ENCODE measurements around the gene BLOC1S1. TPM values are rescaled to one million over a fixed set of nuclear protein-coding genes. Genes with fewer than 3 reads are reported as not detected.
A peak's percentile ranks its signal among the peaks of the same experiment; 100 is the strongest.

BLOC1S1 gene
- total and polyA plus RNA-seq, 10 of the 15 experiments (the other 5 are each of a cell fraction or from before 2014, with no cell fraction given): 126 to 285 (median 166) TPM

GRCh38 chr12:55741931-55742680 lies 26.3 kb downstream of the BLOC1S1 start:
- Histone ChIP-seq H4K20me1 (ENCODE audit: control insufficient read depth, insufficient read depth) (no peaks in the 10 kb centered on the region), H3K27ac (ENCODE audit: control insufficient read depth, insufficient read depth) (no peak overlapping the region), H2AFZ (ENCODE audit: control insufficient read depth, low read depth, low read length) (peak overlapping the region; percentile 61), H3K36me3 (ENCODE audit: control insufficient read depth in 2 of 2, insufficient read depth in 2 of 2, low read length in 1 of 2) (no peaks in the 10 kb centered on the region), H3K79me2 (ENCODE audit: control insufficient read depth, insufficient read depth, low read length) (peaks cover 2% of the 10 kb centered on the region), H3K27me3 (replicated peaks in 1 of 2; ENCODE audit: control insufficient read depth in 2 of 2, insufficient read depth in 2 of 2, low read length in 1 of 2) (no peaks in the 10 kb centered on the region), H3K9ac (ENCODE audit: control insufficient read depth, insufficient read depth, low read length) (no peak overlapping the region; the same call in 1 of the 2 replicates), H3K4me3 (peak overlapping the region; percentile 82), H3K9me3 (replicated peaks; ENCODE audit: control insufficient read depth, insufficient read depth, low read length) (no peaks in the 10 kb centered on the region), H3K4me1 (ENCODE audit: control insufficient read depth, insufficient read depth, low read length) (peaks cover 12% of the 10 kb centered on the region), H3K4me2 (ENCODE audit: control insufficient read depth, insufficient read depth) (peak overlapping the region; percentile 78)
- no TSS peak for BruUV-seq (replicated peaks)
- 62% methylated on average over 3 of the region's 3 CpGs for WGBS (ENCODE audit: insufficient coverage, insufficient replicate concordance, low lambda C conversion rate, missing lambda C conversion rate)
- ChIA-PET POLR2A (interaction anchor here (0.6 to 2.0 kb wide), 6 partner anchors 13 to 299 kb away, joined by 3 to 11 read pairs (median 4); partner anchors contain the start of genes CD63, DNAJC14 and PYM1), CTCF (interaction anchor here (0.6 to 6.5 kb wide), 18 partner anchors 8 to 302 kb away, joined by 3 to 80 read pairs (median 4); partner anchors contain the start of genes ORMDL2, SARNP and SUOX), RAD21 (ENCODE audit: unreplicated experiment) (interaction anchor here (1.2 to 2.7 kb wide), 4 partner anchors 76 to 448 kb away, joined by 3 to 11 read pairs (median 4); partner anchors contain the start of genes ORMDL2, PA2G4 and SARNP), SMC1A (ENCODE audit: uncharacterized antibody, unreplicated experiment) (interaction anchor here (1.0 to 5.2 kb wide), 7 partner anchors 13 to 299 kb away, joined by 3 to 51 read pairs (median 4); partner anchors contain the start of gene DNAJC14)
- intact Hi-C loops (cut with micrococcal nuclease; ENCODE audit: unreplicated experiment): no loop called here
- TF ChIP-seq IRF5 (IDR thresholded peaks at IDR 0.05; ENCODE audit: borderline replicate concordance) (no peak), IKZF1 (conservative IDR thresholded peaks at IDR 0.05) (no peak), PAX8 (IDR thresholded peaks at IDR 0.05) (no peak), FOXM1 (IDR thresholded peaks at IDR 0.05; ENCODE audit: low read depth, low read length) (no peak), CHD4 (IDR thresholded peaks at IDR 0.05) (no peak), ZBTB40 (IDR thresholded peaks at IDR 0.05; ENCODE audit: borderline replicate concordance) (no peak), NFYB (IDR thresholded peaks at IDR 0.05; ENCODE audit: insufficient read depth, low read depth, low read length) (no peak), CREB1 (IDR thresholded peaks at IDR 0.05; ENCODE audit: low read depth) (no peak), ZNF207 (IDR thresholded peaks at IDR 0.05; ENCODE audit: borderline replicate concordance) (no peak), BACH1 (IDR thresholded peaks at IDR 0.05; ENCODE audit: borderline replicate concordance) (no peak)
- TF ChIP-seq, protein P1, sequence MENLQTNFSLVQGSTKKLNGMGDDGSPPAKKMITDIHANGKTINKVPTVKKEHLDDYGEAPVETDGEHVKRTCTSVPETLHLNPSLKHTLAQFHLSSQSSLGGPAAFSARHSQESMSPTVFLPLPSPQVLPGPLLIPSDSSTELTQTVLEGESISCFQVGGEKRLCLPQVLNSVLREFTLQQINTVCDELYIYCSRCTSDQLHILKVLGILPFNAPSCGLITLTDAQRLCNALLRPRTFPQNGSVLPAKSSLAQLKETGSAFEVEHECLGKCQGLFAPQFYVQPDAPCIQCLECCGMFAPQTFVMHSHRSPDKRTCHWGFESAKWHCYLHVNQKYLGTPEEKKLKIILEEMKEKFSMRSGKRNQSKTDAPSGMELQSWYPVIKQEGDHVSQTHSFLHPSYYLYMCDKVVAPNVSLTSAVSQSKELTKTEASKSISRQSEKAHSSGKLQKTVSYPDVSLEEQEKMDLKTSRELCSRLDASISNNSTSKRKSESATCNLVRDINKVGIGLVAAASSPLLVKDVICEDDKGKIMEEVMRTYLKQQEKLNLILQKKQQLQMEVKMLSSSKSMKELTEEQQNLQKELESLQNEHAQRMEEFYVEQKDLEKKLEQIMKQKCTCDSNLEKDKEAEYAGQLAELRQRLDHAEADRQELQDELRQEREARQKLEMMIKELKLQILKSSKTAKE (IDR thresholded peaks at IDR 0.05; ENCODE audit: low read depth, poor library complexity, severe bottlenecking): no peak
- ATAC-seq (no peak), DNase-seq (ENCODE audit: low read depth, low spot score) (no peak), FAIRE-seq (no peak)
- in situ Hi-C loops (cut with MboI): no loop called here

All from GM12878 (cell line).